ENCODE results near the gene RSRC1. TPM values are rescaled to one million over a fixed set of nuclear protein-coding genes. Genes with fewer than 3 reads are reported as not detected.
"Not testable (repeated sequence)": the region's sequence is repeated elsewhere in the genome, so short reads cannot be mapped to it uniquely, and the experiment has no call there.

Gene RSRC1
- total RNA-seq, 1 experiment from 2014 or later: 34.1 TPM

DNA sequence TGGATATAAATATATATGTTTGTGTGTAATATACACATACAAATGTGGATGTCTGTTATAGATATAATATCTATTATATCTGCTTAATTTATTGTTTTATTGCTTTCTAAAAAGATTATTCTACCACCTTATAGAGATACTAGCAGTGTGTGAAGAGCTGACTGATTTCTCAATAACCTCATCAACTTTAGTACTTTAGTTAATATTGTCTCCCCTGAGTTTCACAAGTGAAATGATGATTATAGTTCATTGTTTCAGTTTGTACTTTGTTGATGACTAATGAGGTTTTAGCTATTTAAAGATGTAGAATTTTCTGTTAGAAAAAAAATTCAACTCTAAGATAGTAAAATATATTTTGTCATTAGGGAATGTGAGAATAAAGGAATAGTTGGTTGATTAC lies 11.4 kb downstream of the RSRC1 start:
- in situ Hi-C loops (cut with HindIII; ENCODE audit: low sequenced_read_pairs): no loop called here
- no peak for DNase-seq (ENCODE audit: low spot score)

GRCh38 chr3:158122721-158123120 lies 12.8 kb downstream of the RSRC1 start:
- in situ Hi-C loops (cut with HindIII; ENCODE audit: low sequenced_read_pairs); DNase-seq (ENCODE audit: low spot score): not testable (repeated sequence)

- in situ Hi-C loops (cut with HindIII; ENCODE audit: low sequenced_read_pairs): no loop called here
- DNase-seq (ENCODE audit: low spot score): no peak
Observed at GRCh38 chr3:158127250-158128219, 17.6 kb downstream of the RSRC1 start.

DNA sequence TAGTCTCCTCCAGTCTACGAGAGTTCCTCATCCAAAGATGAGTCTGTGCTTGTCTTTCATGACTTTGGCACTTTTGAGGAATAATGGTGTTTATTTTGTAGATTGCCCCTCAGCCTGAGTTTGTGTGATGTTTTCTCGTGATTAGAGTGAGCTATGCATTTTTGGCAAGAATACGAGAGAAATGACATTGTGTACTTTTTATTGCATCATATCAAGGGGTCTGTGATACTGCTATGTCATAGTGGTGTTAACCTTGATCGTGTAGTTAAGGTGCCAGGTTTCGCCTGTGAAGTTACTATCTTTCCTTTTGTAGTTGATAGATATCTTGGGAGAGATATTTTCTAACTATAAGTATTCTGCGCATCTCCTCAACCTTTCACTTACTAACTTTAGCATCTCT lies 18.9 kb downstream of the RSRC1 start:
- in situ Hi-C loops (cut with HindIII; ENCODE audit: low sequenced_read_pairs): no loop called here
- DNase-seq (ENCODE audit: low spot score): no peak

DNA sequence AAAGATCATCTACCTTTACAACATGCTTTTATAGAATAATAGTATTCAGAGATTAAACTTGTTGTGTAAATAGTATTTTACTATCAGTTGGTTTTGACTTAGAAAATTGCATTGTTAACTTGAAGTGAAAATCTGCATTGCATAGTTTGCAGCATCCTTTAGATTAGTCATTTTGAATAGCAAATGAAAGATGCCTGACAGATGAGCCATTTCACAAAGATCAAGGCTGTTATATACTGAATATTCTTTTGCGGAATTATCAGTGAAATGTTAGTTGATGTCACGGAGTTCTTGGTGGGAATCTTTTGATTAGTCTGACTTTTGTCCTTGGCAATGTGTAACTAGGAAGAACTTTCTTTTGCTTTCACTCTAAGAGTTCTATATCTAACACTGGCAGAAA lies 24.5 kb downstream of the RSRC1 start:
- in situ Hi-C loops (cut with HindIII; ENCODE audit: low sequenced_read_pairs): no loop called here
- no peak for DNase-seq (ENCODE audit: low spot score)

GRCh38 chr3:158140396-158140795 lies 30.5 kb downstream of the RSRC1 start:
- DNase-seq (ENCODE audit: low spot score): no peak
- in situ Hi-C loops (cut with HindIII; ENCODE audit: low sequenced_read_pairs): no loop called here

- in situ Hi-C loops (cut with HindIII; ENCODE audit: low sequenced_read_pairs): no loop called here
- DNase-seq (ENCODE audit: low spot score): no peak
Observed at GRCh38 chr3:158148218-158148617, 38.3 kb downstream of the RSRC1 start.

DNA sequence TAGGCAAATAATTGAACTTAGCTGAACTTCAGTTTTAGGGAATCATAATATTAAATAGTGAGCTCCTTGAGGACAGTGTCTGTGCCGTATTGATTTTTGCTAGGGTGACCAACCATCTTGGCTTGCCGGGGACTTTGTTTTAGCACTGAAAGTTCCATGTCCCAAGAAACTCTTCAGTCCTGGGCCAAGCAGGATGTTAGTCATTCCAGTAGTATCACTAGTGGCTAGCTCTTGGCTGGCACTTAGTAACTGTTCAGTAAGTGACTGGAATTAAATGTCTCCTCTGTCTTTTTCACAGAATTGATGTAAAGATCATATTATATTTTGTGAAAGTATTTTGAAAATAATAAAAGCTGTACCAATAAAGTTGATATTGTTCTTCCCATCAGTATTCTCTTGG lies 42.3 kb downstream of the RSRC1 start:
- in situ Hi-C loops (cut with HindIII; ENCODE audit: low sequenced_read_pairs): no loop called here
- no peak for DNase-seq (ENCODE audit: low spot score)

- in situ Hi-C loops (cut with HindIII; ENCODE audit: low sequenced_read_pairs): no loop called here
- DNase-seq (ENCODE audit: low spot score): no peak
Observed at GRCh38 chr3:158158969-158159368, 49.1 kb downstream of the RSRC1 start.

- no peak for DNase-seq (ENCODE audit: low spot score)
- in situ Hi-C loops (cut with HindIII; ENCODE audit: low sequenced_read_pairs): no loop called here
Observed at GRCh38 chr3:158159714-158160113, 49.8 kb downstream of the RSRC1 start.

GRCh38 chr3:158160958-158161357 lies 51.1 kb downstream of the RSRC1 start:
- in situ Hi-C loops (cut with HindIII; ENCODE audit: low sequenced_read_pairs): no loop called here
- no peak for DNase-seq (ENCODE audit: low spot score)

GRCh38 chr3:158165141-158165655 lies 55.3 kb downstream of the RSRC1 start:
- in situ Hi-C loops (cut with HindIII; ENCODE audit: low sequenced_read_pairs): no loop called here
- DNase-seq (ENCODE audit: low spot score): no peak

DNA sequence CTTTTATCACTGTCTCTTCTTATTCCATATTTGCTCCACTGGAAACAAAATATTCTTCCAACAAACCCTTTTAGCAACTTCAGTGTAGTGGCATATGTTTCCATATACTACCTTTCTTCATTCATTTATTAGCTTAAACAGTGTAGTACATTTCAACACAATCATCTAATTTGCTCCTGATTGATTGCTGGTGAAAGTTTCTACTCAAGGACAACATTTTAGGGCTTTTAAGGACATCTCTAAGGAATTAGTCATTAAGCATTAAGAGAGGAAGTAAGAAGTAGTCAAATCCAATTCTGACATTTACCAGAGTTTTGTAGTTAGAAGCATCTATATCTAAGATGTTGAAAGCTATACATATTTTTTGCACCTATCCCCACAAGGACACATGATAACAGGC lies 55.8 kb downstream of the RSRC1 start:
- DNase-seq (ENCODE audit: low spot score): no peak
- in situ Hi-C loops (cut with HindIII; ENCODE audit: low sequenced_read_pairs): no loop called here

DNA sequence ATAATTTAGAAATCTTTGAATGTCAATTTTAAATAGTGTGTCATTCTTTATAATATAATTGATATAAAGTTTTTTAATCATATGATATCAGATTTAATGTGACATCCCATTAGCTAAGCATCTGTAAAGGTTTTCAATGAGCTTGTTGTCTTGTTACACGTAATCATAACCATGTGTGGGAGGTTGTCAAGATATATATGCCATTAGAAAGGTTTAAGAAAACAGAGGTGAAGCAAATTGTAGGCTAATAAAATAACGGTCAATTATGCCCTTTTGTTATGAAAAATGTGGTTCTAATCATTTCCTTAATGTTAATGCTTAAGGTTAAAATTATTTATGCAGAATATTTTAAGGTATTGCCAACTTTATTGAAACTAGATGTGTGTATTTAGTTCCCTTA lies 56.3 kb downstream of the RSRC1 start:
- in situ Hi-C loops (cut with HindIII; ENCODE audit: low sequenced_read_pairs): no loop called here
- no peak for DNase-seq (ENCODE audit: low spot score)

DNA sequence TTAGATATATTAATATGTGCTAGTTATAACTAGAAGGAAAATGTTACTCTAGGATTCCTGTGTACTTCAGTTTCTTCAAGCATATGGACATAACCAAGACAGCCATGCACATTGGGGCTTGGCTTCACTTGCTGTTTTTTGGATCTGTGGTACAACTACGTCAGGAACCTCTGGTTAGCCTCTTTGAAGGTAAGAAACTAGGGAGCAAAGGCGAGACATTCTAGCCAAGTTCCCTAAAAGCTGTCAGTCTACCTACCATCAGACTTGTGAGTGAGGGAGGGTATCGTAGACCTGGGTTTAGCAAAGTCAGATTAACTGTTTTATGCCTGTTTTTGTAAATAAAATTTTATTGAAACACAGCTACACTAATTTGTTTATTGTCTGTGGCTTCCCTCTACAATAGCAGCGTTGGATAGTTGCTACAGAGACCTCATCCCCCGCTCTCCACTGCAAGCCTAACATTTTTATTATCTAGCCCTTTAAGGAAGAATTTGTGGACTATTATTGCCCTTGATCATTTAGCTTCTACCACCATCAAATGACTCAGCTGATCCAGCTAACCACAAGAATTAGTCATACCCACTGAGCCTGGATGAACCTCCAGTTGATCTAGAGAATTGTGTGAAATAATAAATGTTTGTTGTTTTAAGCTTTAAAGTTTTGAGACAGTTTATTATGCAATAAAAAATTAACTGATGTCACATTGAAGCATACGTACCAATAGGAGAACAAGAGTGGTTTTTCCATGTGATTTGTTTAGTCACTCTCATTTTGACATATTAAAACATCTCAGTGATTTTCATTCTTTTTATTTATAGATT lies 58.1 kb downstream of the RSRC1 start:
- no peak for DNase-seq (ENCODE audit: low spot score)

DNA sequence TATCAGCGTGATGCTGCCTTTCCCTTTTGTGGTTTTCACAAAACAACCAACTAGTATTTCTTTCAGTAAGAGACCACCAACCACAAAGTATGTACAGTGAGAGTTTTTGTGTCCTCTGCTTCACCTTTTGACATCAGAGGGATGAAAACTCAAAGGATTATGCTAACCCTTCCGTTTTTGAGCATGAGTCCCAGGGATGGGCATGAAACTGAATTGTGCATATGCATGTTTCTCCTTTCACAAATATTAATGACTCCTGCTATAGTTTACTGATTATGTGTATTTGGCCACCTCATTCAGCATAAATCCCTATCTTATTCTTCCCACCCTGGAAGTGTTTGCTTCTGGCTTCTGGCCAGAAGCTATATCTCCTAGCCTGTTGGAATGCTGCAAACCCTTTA lies 59.2 kb downstream of the RSRC1 start:
- in situ Hi-C loops (cut with HindIII; ENCODE audit: low sequenced_read_pairs): no loop called here
- peak; percentile 8 for DNase-seq (ENCODE audit: low spot score)

More for the DNA sequence above, 58.1 kb downstream of the RSRC1 start:
- in situ Hi-C loops (cut with HindIII; ENCODE audit: low sequenced_read_pairs): no loop called here

- in situ Hi-C loops (cut with HindIII; ENCODE audit: low sequenced_read_pairs): no loop called here
- no peak for DNase-seq (ENCODE audit: low spot score)
Observed at GRCh38 chr3:158181096-158181495, 71.2 kb downstream of the RSRC1 start.

GRCh38 chr3:158185711-158186110 lies 75.8 kb downstream of the RSRC1 start:
- in situ Hi-C loops (cut with HindIII; ENCODE audit: low sequenced_read_pairs): no loop called here
- no peak for DNase-seq (ENCODE audit: low spot score)

GRCh38 chr3:158200955-158201354 lies 91.1 kb downstream of the RSRC1 start:
- DNase-seq (ENCODE audit: low spot score): no peak
- in situ Hi-C loops (cut with HindIII; ENCODE audit: low sequenced_read_pairs): no loop called here

GRCh38 chr3:158205324-158205723 lies 95.4 kb downstream of the RSRC1 start:
- DNase-seq (ENCODE audit: low spot score): no peak
- in situ Hi-C loops (cut with HindIII; ENCODE audit: low sequenced_read_pairs): no loop called here
